ENCODE results near the gene ARHGEF18. TPM values are rescaled to one million over a fixed set of nuclear protein-coding genes. Genes with fewer than 3 reads are reported as not detected.

ARHGEF18 gene
- total RNA-seq, 4 donors from 2014 or later = 24.2 to 43.5 (median 31.2) TPM

GRCh38 chr19:7394731-7395359 is 46.1 kb downstream of the ARHGEF18 start:
- DNase-seq (ENCODE audit: low spot score in 2 of 2) = peak; percentile 92 to 93
- Histone ChIP-seq H3K27me3 (no peaks in the 10 kb centered on the region), H3K9me3 (no peaks in the 10 kb centered on the region), H3K4me1 (peaks cover 30% of the 10 kb centered on the region), H3K36me3 (no peaks in the 10 kb centered on the region), H3K4me3 (peak overlapping the region; percentile 88), H3K27ac (peak overlapping the region; percentile 65)
- WGBS = 0% methylated on average over 22 of the region's 61 CpGs
- TF ChIP-seq POLR2AphosphoS5 (IDR thresholded peaks at IDR 0.05) = peak in 1 of 3 donors; percentile 71
- TF ChIP-seq, protein P1, sequence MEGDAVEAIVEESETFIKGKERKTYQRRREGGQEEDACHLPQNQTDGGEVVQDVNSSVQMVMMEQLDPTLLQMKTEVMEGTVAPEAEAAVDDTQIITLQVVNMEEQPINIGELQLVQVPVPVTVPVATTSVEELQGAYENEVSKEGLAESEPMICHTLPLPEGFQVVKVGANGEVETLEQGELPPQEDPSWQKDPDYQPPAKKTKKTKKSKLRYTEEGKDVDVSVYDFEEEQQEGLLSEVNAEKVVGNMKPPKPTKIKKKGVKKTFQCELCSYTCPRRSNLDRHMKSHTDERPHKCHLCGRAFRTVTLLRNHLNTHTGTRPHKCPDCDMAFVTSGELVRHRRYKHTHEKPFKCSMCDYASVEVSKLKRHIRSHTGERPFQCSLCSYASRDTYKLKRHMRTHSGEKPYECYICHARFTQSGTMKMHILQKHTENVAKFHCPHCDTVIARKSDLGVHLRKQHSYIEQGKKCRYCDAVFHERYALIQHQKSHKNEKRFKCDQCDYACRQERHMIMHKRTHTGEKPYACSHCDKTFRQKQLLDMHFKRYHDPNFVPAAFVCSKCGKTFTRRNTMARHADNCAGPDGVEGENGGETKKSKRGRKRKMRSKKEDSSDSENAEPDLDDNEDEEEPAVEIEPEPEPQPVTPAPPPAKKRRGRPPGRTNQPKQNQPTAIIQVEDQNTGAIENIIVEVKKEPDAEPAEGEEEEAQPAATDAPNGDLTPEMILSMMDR (IDR thresholded peaks at IDR 0.05) = no peak
- TF ChIP-seq POLR2A (IDR thresholded peaks at IDR 0.05) = peak in 1 of 2 donors; percentile 46
- TF ChIP-seq EP300 (IDR thresholded peaks at IDR 0.05) = no peak

DNA sequence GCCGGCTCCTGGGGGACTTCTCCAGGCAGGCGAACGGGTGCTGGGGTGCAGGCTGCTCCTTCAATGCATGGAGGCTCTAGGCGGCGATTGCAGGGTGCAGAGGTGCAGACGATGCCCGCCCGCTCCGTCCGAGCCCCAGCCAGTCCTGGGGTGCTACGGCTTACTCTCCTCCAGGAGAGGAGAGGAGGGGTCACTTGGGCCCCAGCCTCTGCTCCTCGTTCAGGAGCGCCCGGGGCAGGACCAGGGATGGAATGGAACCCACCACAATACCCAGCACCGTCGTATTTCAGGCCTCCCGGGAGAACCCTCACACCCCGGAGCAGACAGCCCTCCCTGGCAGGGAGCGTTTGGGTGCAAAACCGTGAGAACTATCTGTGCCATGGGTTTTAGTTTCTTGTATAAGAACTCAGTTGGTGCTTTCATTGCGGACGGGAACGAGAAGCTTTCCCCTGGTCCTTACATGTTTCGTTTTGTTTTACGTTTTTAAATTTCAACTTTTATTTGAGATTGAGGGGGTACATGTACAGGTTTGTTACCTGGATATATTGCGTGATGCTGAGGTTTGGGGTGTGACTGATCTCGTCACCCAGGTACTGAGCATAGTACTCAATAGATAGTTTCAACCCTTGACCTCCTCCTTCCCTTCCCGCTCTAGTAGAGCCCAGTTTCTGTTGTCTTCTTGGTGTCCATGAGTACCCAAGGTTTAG is 46.8 kb downstream of the ARHGEF18 start:
- Histone ChIP-seq H3K4me1 (peaks cover 30% of the 10 kb centered on the region), H3K4me3 (peak overlapping the region; percentile 88), H3K36me3 (no peaks in the 10 kb centered on the region), H3K27ac (peak overlapping the region; percentile 65), H3K9me3 (no peaks in the 10 kb centered on the region), H3K27me3 (no peaks in the 10 kb centered on the region)
- no peak for DNase-seq (ENCODE audit: low spot score in 2 of 2)
- TF ChIP-seq, protein P1 (IDR thresholded peaks at IDR 0.05) = no peak
- TF ChIP-seq POLR2A (IDR thresholded peaks at IDR 0.05) (no peak), POLR2AphosphoS5 (IDR thresholded peaks at IDR 0.05) (no peak), EP300 (IDR thresholded peaks at IDR 0.05) (no peak)
- WGBS = 4% methylated on average over 11 of the region's 28 CpGs

DNA sequence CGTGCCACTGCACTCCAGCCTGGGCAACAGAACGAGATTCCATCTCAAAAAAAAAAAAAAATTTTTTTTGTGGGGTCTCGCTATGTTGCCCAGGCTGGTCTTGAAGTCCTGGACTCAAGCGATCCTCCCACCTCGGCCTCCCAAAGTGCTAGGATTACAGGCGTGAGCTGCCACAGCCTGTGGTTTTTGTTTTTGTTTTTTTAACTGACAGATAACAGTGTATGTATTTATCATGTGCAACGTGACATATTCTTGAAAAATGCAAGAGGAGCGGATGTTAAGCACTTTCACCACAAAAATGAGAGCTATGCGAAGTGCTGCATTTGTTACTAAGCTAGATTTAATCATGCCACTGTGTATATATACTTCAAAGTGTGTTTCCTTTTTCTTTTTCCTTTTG is 49.0 kb downstream of the ARHGEF18 start:
- H3K9me3 ChIP-seq = no peaks in the 10 kb centered on the region
- no peaks in the 10 kb centered on the region for H3K27me3 ChIP-seq
- H3K36me3 ChIP-seq = no peaks in the 10 kb centered on the region
- no peak overlapping the region for H3K4me3 ChIP-seq
- 94% methylated on average over 9 of the region's 9 CpGs for WGBS
- no peak for DNase-seq (ENCODE audit: low spot score in 2 of 2)
- no peak for TF ChIP-seq POLR2AphosphoS5 (IDR thresholded peaks at IDR 0.05)
- TF ChIP-seq POLR2A (IDR thresholded peaks at IDR 0.05) = no peak
- TF ChIP-seq, protein P1 (IDR thresholded peaks at IDR 0.05) = no peak
- TF ChIP-seq EP300 (IDR thresholded peaks at IDR 0.05) = no peak
- H3K27ac ChIP-seq = no peak overlapping the region
- H3K4me1 ChIP-seq = peaks cover 30% of the 10 kb centered on the region

Other genes with a start within 250 kb of the ARHGEF18 start
- gene INSR, start 54.5 kb upstream of the ARHGEF18 start, total RNA-seq = 100 to 1,000 TPM in 1 of 4 donors, 10 to 100 TPM in 3; 51.5 to 173 (median 77.8) TPM
- gene PEX11G, start 140.1 kb downstream of the ARHGEF18 start, total RNA-seq = 1 to 10 TPM; 2.9 to 5.2 (median 4.1) TPM
- 10 to 100 TPM; 28.7 to 48.5 (median 39.5) TPM for gene ZNF358, start 167.2 kb downstream of the ARHGEF18 start, total RNA-seq
- gene MCOLN1, start 173.7 kb downstream of the ARHGEF18 start, total RNA-seq = 10 to 100 TPM; 15.9 to 43.6 (median 29.5) TPM
- gene PNPLA6, start 186.8 kb downstream of the ARHGEF18 start, total RNA-seq = 100 to 1,000 TPM in 1 of 4 donors, 10 to 100 TPM in 3; 57.8 to 112 (median 78.5) TPM
- 10 to 100 TPM; 60.5 to 82.7 (median 63.9) TPM for gene CAMSAP3, start 246.9 kb downstream of the ARHGEF18 start, total RNA-seq